HUES64 (cell line): ENCODE data around the gene XPNPEP2.

ENCODE experiments used
- H3K27ac ChIP-seq: 2 replicates; pipeline ENCODE4 v1.7.0; 2013; ENCODE audit warnings: low read depth, low read length, inconsistent platforms
- H3K27me3 ChIP-seq: 2 replicates; pipeline ENCODE4 v1.6.1; 2013; ENCODE audit warnings: mild to moderate bottlenecking, low read length; ENCODE audit not compliant: insufficient read depth
- H3K36me3 ChIP-seq: 2 replicates; pipeline ENCODE4 v1.6.1; 2013; ENCODE audit warnings: mild to moderate bottlenecking, low read length; ENCODE audit not compliant: insufficient read depth
- H3K4me1 ChIP-seq: 2 replicates; pipeline ENCODE4 v1.6.1; 2013; ENCODE audit warnings: mild to moderate bottlenecking, low read length, moderate library complexity; ENCODE audit not compliant: insufficient read depth
- H3K4me3 ChIP-seq: 2 replicates; pipeline ENCODE4 v1.5.1; 2013; ENCODE audit warnings: mild to moderate bottlenecking, low read length, moderate library complexity
- H3K9ac ChIP-seq: 2 replicates; pipeline ENCODE4 v1.6.1; 2013; ENCODE audit warnings: mild to moderate bottlenecking, low read depth, low read length
- H3K9me3 ChIP-seq: 2 replicates; pipeline ENCODE4 v1.6.1; 2013; ENCODE audit warnings: low read depth, low read length; ENCODE audit not compliant: insufficient read depth
- WGBS: fragments of 150-250, 120-280 bp; methylation state at CpG from one replicate; pipeline ENCODE4 v1.1.7; 2013; ENCODE audit warnings: missing lambda C conversion rate; 5-methylcytosine and 5-hydroxymethylcytosine counted together

Gene XPNPEP2

DNA sequence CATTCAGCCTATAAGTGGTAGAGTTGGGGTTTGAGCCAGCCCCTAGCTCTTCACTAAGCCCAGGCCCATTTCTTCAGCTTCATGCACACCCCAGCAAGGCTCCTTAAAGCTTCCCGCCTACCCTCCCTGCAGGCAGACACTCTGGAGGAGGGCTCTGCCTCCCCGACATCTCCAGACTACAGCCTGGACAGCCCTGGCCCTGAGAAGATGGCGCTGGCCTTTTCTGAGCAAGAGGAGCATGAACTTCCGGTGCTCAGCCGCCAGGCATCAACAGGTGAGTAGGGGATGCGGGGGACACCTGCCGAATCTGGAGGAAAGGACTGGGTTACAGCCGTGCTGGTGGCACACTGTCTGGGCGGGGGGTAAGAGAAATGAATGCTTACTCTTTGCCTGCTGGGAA, 52.0 kb downstream of the XPNPEP2 start:
- Histone ChIP-seq H3K27ac (no peak overlapping the region), H3K36me3 (no peaks in the 10 kb centered on the region), H3K9ac (no peak overlapping the region), H3K4me3 (no peak overlapping the region), H3K27me3 (no peaks in the 10 kb centered on the region), H3K4me1 (no peaks in the 10 kb centered on the region), H3K9me3 (no peaks in the 10 kb centered on the region)
- 89% methylated on average over 8 of the region's 9 CpGs for WGBS

DNA sequence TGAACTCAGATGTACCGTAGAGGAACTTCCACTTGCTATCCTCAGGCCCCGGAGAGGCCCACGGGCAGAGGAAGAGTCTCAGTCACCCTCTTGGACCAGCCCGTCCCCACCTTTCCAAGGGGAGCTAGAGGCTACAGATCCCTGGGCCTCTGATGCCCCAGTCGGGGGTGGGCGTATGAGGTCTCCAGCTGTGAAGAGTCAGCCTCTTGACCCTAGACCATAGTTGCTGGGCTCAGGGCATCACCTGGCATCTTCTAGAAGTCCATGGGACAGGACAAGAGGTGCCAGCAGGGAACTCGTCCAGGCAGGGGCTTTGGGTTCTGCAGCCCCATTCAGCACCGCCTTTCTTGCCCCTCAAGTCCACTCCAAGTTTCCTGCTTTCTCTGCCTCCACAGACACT, 52.6 kb downstream of the XPNPEP2 start:
- 91% methylated on average over 8 of the region's 8 CpGs for WGBS
- Histone ChIP-seq H3K4me1 (no peaks in the 10 kb centered on the region), H3K9me3 (no peaks in the 10 kb centered on the region), H3K4me3 (no peak overlapping the region), H3K36me3 (no peaks in the 10 kb centered on the region), H3K27ac (no peak overlapping the region), H3K9ac (no peak overlapping the region), H3K27me3 (no peaks in the 10 kb centered on the region)

DNA sequence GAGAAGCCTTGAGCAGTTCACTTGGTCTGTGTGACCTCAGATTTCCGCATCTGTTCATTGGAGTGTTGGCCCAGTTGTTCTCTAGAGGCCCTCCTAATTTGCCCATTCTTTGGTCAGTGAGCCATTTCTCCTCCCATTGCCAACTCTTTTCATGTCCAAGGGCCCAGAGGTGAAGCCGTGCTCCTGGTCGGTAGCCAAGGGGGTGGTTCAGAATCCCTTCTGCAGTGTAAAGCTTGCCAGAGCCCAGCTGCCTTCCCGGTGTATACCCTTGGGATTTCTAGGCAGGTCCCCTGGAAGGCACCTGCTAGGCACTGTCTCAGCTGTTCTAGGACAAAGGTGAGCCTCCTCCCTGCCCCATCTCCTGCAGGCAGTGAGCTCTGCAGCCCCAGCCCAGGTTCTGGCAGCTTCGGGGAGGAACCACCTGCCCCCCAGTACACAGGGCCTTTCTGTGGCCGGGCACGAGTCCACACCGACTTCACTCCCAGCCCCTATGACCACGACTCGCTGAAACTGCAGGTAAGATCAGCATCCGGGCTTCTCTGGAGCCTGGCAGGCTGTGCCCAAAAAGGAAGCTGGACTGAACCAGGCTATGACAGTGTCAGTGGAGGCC, 53.3 kb downstream of the XPNPEP2 start:
- H3K27me3 ChIP-seq: no peaks in the 10 kb centered on the region
- no peaks in the 10 kb centered on the region for H3K9me3 ChIP-seq
- no peak overlapping the region for H3K9ac ChIP-seq
- no peak overlapping the region for H3K4me3 ChIP-seq
- H3K36me3 ChIP-seq: no peaks in the 10 kb centered on the region
- 94% methylated on average over 11 of the region's 11 CpGs for WGBS
- H3K4me1 ChIP-seq: no peaks in the 10 kb centered on the region
- no peak overlapping the region for H3K27ac ChIP-seq

DNA sequence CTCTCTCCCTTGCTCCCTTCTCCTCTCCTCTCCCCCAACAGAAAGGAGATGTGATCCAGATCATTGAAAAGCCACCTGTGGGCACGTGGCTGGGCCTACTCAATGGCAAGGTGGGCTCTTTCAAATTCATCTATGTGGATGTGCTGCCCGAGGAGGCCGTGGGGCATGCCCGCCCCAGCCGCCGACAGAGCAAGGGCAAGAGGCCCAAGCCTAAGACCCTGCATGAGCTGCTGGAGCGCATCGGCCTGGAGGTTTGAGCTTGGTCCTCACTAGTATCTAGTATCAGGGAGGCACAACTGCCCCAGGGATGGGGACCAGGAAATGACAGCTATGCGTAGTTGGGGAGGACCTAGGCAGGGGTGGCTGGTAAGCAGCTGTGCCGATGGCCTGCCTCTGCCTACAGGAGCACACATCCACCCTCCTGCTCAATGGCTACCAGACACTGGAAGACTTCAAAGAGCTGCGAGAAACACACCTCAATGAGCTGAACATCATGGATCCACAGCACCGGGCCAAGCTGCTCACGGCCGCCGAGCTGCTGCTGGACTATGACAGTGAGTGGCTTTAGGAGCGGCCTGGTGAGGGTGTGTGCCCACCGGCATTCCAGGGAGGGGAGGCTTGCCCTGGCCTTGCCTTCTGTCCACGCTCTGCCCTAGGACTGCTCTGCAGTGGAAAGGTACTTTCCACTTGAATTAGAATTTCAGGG, 54.0 kb downstream of the XPNPEP2 start:
- Histone ChIP-seq H3K9me3 (no peaks in the 10 kb centered on the region), H3K27me3 (no peaks in the 10 kb centered on the region), H3K9ac (no peak overlapping the region), H3K36me3 (no peaks in the 10 kb centered on the region), H3K27ac (no peak overlapping the region), H3K4me3 (no peak overlapping the region), H3K4me1 (no peaks in the 10 kb centered on the region)
- 93% methylated on average over 18 of the region's 18 CpGs for WGBS

DNA sequence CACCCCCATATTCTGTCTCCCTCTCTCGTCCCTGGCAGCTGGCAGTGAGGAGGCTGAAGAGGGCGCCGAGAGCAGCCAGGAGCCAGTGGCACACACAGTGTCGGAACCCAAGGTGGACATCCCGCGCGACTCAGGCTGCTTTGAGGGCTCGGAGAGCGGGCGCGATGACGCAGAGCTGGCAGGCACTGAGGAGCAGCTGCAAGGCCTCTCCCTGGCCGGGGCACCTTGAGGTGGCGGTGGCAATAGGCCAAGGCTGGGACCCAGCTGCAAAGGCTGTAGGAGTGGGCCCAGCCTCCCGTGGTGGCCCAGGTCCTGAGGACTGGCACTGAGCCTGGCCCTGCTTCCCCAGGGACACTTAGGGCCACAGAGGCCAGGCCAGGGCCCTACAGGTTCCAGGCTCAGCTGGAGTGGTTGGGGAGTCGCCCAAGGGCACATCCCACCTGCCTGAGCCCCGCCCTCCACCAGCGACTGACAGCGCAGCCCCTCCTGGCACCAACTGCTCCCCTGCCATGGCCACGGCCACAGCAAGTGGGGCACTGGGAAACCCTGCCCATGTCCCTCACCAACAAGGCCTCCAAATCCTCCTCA, 54.9 kb downstream of the XPNPEP2 start:
- no peaks in the 10 kb centered on the region for H3K9me3 ChIP-seq
- H3K27me3 ChIP-seq: no peaks in the 10 kb centered on the region
- no peaks in the 10 kb centered on the region for H3K4me1 ChIP-seq
- no peak overlapping the region for H3K9ac ChIP-seq
- H3K4me3 ChIP-seq: no peak overlapping the region
- H3K36me3 ChIP-seq: peaks cover 4% of the 10 kb centered on the region; the same call in 1 of the 2 replicates
- no peak overlapping the region for H3K27ac ChIP-seq
- 91% methylated on average over 20 of the region's 20 CpGs for WGBS

DNA sequence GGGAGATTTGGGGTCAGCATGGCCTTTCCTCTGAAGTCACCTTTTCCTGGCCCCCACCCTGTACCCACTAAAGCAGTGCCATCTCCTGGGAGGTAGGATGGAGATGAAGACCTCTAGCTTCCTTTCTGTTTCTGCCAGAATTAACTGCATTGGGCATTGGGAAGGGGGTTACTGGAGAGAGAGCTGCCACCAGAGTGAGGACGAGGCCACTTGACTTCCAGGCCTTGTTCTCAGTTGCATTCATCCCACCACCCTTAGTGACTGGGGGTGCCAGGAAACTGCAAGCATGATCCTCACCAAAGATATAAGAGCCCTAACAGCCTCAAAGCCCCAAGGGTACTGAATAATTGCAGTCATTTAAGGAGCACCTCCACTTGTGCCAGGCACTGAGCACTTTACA, 56.8 kb downstream of the XPNPEP2 start:
- 100% methylated on average over 1 of the region's 1 CpG for WGBS
- no peak overlapping the region for H3K4me3 ChIP-seq
- H3K9ac ChIP-seq: no peak overlapping the region
- no peaks in the 10 kb centered on the region for H3K4me1 ChIP-seq
- peaks cover 4% of the 10 kb centered on the region; the same call in 1 of the 2 replicates for H3K36me3 ChIP-seq
- no peak overlapping the region for H3K27ac ChIP-seq
- H3K27me3 ChIP-seq: no peaks in the 10 kb centered on the region
- H3K9me3 ChIP-seq: no peaks in the 10 kb centered on the region

DNA sequence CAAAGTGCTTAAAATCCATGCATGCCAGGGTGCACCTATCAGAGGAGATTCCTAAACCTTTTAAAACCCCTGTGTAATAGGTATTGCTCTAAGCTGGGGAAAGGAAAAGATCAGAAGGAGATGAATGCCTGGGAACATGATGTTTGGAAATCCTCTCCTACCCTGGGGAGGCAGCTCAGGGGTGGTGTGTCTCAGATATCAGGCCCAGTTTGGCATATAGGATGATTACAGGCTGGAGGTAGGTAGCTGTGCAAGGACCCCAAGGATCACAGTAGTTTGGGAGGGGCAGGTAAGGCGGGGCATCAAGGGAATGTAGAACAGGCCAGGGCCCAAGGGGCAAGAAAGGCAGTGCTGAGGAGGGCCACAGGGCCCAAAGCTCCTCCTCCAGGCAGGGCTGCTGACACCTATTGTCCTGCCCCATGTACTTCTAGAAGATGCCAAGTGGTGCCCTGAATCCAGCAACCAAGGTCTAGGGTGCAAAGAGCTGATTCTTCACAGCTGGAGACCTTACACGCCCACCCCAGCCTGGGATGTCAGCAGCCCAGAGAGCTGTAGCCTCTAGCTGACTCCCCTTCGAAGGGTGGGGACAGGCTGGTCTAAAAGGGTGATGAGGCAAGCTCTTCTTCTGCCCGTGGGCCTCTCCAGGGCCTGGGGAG, 58.6 kb downstream of the XPNPEP2 start:
- Histone ChIP-seq H3K9me3 (no peaks in the 10 kb centered on the region), H3K27me3 (no peaks in the 10 kb centered on the region), H3K4me1 (no peaks in the 10 kb centered on the region), H3K4me3 (no peak overlapping the region), H3K36me3 (peaks cover 4% of the 10 kb centered on the region; the same call in 1 of the 2 replicates), H3K27ac (no peak overlapping the region), H3K9ac (no peak overlapping the region)
- WGBS: 94% methylated on average over 4 of the region's 4 CpGs

DNA sequence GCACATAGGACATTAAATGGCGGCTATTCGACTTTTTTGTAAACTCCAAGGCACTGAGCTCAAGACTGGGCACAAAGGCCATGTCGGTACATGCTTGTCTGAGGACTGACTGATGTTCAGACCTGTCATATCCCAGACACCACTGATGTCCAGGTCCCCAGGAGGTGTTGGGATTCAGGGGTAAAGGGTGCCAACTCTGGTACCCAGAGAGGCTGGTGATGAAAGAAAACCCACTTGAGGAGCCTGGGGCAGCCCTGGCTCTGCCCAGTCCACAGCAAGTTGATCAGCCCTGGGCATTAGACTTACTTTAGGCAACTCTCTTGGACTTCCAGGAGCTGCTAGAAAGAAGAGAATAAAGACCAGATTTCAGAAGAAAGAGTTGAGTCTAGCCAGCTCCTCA, 59.7 kb downstream of the XPNPEP2 start:
- WGBS: 93% methylated on average over 3 of the region's 3 CpGs
- H3K27me3 ChIP-seq: no peaks in the 10 kb centered on the region
- H3K27ac ChIP-seq: no peak overlapping the region
- no peaks in the 10 kb centered on the region for H3K9me3 ChIP-seq
- no peak overlapping the region for H3K9ac ChIP-seq
- peaks cover 4% of the 10 kb centered on the region; the same call in 1 of the 2 replicates for H3K36me3 ChIP-seq
- no peak overlapping the region for H3K4me3 ChIP-seq
- no peaks in the 10 kb centered on the region for H3K4me1 ChIP-seq

DNA sequence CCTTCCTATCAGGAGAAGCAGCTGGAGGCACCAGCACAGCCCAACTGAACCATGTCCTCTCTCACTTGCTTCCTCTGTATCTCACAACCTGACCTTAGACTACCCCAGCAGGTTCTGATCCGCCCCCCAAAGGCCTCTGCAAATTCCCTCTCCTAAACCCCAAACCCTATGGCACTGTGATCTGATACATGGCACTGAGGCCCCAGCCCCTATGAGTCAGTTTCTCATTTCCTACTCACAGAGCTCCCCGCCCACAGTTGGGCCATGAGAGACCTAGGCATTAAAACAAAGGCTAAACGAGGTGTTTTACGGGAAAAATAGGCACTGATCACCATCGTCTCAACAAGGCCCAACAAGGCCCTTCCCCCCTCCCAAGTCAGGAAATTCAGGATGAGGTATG, 60.1 kb downstream of the XPNPEP2 start:
- no peaks in the 10 kb centered on the region for H3K9me3 ChIP-seq
- H3K27ac ChIP-seq: no peak overlapping the region
- peaks cover 4% of the 10 kb centered on the region; the same call in 1 of the 2 replicates for H3K36me3 ChIP-seq
- no peaks in the 10 kb centered on the region for H3K4me1 ChIP-seq
- H3K27me3 ChIP-seq: no peaks in the 10 kb centered on the region
- WGBS: 93% methylated on average over 4 of the region's 5 CpGs
- no peak overlapping the region for H3K9ac ChIP-seq
- no peak overlapping the region for H3K4me3 ChIP-seq

DNA sequence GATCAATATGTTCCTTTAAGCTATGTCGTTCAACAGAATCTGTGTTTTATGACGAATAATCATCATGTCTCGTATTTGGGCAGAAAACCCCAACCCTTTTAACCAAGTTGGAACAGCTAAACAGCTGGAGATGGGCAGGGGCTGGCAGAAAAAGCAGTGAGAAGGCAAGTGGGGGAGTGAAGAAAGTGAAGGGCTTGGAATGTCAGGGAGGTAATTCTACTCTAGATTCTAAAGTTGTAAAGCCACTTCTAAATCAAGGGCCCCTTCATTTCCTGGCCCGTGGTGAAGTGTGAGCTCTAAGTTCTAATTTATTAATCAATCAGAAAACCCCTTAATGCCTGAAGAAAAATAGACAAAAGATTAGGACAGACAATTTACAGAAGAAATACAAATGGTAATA, 61.4 kb downstream of the XPNPEP2 start:
- no peaks in the 10 kb centered on the region for H3K27me3 ChIP-seq
- no peaks in the 10 kb centered on the region for H3K4me1 ChIP-seq
- no peaks in the 10 kb centered on the region for H3K9me3 ChIP-seq
- H3K27ac ChIP-seq: no peak overlapping the region
- no peak overlapping the region for H3K4me3 ChIP-seq
- 84% methylated on average over 3 of the region's 4 CpGs for WGBS
- peaks cover 9% of the 10 kb centered on the region; the same call in 1 of the 2 replicates for H3K36me3 ChIP-seq
- no peak overlapping the region for H3K9ac ChIP-seq

DNA sequence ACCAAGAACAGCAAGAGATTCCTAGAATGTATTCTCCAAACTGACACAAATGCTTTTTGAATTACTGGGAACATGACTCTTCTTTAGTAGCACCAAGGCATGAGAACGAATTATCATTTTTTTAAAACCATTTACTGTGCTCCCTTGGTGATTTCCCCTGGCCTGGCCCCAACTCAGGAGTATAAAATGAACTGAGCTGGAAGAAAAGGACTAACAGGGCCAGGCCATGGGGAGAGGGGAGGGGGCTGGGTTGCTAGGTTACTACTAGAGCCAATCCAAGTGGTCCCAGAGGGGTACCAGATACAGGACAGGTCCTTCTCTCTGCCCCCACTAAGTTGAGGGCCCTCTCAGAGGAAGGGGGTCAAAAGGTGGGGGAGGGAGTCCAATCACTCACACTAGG, 64.1 kb downstream of the XPNPEP2 start:
- Histone ChIP-seq H3K4me1 (no peaks in the 10 kb centered on the region), H3K27ac (no peak overlapping the region), H3K36me3 (peaks cover 24% of the 10 kb centered on the region), H3K27me3 (no peaks in the 10 kb centered on the region), H3K9me3 (no peaks in the 10 kb centered on the region), H3K9ac (no peak overlapping the region), H3K4me3 (no peak overlapping the region)
- 100% methylated on average over 1 of the region's 1 CpG for WGBS
